GM10266 (cell line): Measurements from ENCODE around the gene ASB3.

Experiments used
- DNase-seq: peaks from one replicate; pipeline ENCODE4 v3.0.0; 2012; ENCODE audit errors: extremely low spot score
- TF ChIP-seq, protein P1 (sequence below): IDR thresholded peaks from 2 replicates; pipeline ENCODE4 v1.5.1; 2012; ENCODE audit warnings: mild to moderate bottlenecking, low read depth; ENCODE audit not compliant: control insufficient read depth, insufficient read depth; ENCODE audit errors: missing control alignments

Gene ASB3

DNA sequence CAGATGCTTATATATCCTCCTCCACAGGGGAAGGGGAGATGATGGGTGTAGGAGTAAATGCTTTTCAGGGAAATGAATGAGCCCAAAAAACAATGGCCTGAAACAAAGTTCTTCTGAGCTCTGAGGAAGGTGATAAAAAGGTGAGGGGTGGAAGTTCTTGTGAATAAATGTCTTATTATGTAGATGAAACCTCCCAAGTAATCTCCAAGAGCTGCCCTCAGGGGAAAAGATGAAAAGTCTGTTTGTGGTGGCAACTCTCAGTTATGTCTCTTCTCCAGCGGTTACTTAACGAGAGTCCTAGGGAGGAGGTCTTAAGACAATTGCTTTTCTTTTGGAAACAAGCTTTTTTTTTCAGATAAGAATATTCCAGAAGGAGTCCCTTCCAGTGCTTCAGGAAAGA is 134.6 kb downstream of the ASB3 start:
- TF ChIP-seq, protein P1, sequence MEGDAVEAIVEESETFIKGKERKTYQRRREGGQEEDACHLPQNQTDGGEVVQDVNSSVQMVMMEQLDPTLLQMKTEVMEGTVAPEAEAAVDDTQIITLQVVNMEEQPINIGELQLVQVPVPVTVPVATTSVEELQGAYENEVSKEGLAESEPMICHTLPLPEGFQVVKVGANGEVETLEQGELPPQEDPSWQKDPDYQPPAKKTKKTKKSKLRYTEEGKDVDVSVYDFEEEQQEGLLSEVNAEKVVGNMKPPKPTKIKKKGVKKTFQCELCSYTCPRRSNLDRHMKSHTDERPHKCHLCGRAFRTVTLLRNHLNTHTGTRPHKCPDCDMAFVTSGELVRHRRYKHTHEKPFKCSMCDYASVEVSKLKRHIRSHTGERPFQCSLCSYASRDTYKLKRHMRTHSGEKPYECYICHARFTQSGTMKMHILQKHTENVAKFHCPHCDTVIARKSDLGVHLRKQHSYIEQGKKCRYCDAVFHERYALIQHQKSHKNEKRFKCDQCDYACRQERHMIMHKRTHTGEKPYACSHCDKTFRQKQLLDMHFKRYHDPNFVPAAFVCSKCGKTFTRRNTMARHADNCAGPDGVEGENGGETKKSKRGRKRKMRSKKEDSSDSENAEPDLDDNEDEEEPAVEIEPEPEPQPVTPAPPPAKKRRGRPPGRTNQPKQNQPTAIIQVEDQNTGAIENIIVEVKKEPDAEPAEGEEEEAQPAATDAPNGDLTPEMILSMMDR = no peak
- no peak for DNase-seq

DNA sequence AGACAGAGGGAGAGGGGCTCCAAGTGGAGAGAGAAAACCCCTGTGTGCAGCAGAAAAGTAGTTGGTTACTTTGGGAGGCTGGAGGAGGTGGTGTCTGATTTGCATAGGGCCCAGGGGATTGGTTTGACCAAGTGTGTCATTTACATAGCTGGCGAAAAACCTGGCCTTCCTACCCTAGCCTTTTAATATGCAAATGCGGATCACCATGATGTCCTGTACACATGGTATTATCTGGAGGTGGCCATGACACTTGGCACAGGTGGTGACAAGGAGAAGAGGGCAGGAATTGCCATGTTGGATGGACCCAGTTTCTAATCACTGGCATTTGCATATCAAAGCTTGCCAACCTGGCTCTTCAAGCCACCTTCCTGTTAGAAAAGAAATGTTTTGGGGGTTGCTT is 140.0 kb downstream of the ASB3 start:
- no peak for DNase-seq
- TF ChIP-seq, protein P1 = no peak

DNA sequence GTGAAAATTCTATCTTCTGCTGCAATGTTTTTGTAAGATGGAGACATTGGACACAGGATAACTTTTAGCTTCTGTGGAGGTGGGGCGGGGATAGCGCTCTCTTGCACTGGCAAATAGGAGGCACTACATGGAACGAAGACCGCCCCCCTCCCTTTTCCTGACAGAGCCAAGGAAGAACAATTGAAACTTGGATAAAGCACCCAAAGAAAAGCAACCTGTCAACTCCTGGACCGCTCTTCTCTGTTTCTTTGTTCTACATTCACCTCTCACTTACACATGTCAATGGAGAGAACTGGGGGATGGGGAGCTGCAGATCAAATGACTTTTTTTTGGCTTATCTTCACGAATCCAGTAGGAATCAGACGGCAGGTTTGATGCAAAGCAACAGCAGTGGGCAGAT is 145.5 kb downstream of the ASB3 start:
- DNase-seq = no peak
- TF ChIP-seq, protein P1 = no peak

DNA sequence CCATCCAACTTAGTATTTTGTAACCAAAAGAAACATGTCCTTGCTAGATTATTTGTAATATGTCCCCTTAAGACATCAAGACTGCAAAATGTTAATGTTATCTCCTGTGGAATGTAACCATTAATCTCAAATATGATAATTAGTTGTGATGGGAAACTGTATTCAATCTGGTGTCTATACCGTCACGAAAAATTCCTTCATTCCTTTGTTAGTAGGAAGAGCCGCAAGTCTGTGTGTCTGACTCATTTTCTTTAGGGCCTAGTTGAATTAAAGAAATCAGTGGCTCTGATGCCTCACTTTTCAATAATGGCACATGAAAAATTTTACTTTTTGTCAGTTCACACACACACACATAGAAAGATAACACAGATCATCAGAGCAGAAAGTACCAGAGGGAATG is 146.3 kb downstream of the ASB3 start:
- TF ChIP-seq, protein P1 = no peak
- no peak for DNase-seq

GRCh38 chr2:53636596-53636995 is 150.2 kb downstream of the ASB3 start:
- TF ChIP-seq, protein P1 = no peak
- DNase-seq = no peak

- TF ChIP-seq, protein P1 = no peak
These were observed 150.6 kb downstream of the ASB3 start for GRCh38 chr2:53636109-53636508.

DNA sequence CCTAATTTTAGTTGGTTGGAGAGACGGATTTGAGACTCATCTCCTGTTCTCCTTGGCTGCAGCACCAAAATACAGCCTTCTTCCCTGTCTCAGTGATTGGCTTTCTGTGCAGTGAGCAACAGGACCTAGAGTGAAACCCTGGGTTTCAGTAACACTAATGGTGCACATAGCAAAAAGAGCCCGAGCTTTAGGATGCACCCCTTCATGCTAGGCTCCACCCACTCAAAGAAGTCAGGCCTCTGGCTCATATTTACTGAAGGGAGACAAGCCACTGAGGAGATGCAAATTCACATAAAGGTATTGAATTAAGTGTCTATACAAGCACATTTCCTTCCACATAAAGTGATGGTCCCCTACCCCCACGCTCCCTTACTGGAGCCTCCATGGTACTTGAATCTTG is 151.1 kb downstream of the ASB3 start:
- TF ChIP-seq, protein P1 = no peak
- no peak for DNase-seq

More at GRCh38 chr2:53636109-53636508, 150.6 kb downstream of the ASB3 start:
- DNase-seq = no peak
